Keratinocyte (primary cell): ENCODE measurements around the gene MFNG. TPM values are rescaled to one million over a fixed set of nuclear protein-coding genes. Genes with fewer than 3 reads are reported as not detected.

Source experiments
- DNase-seq: peaks from one replicate; pipeline ENCODE4 v3.0.0-alpha.2; 2011; ENCODE audit warnings: low read depth, missing footprints, low spot score
- FAIRE-seq: peaks from 2 replicates; lab custom pipeline; 2011; peaks lifted over from hg19 to GRCh38; lab: Jason Lieb, UNC
- H2AFZ ChIP-seq: 2 replicates; pipeline ENCODE4 v1.6.0; 2012; ENCODE audit warnings: low read length, control low read depth, inconsistent platforms; ENCODE audit not compliant: control insufficient read depth
- H3K27ac ChIP-seq: 2 replicates; pipeline ENCODE4 v1.5.1; 2011; ENCODE audit warnings: low read length; ENCODE audit not compliant: control insufficient read depth, insufficient read depth
- H3K27me3 ChIP-seq: 3 replicates; pipeline ENCODE4 v1.6.0; 2011; ENCODE audit warnings: low read length; ENCODE audit not compliant: control insufficient read depth, insufficient read depth; ENCODE audit errors: extremely low read depth
- H3K36me3 ChIP-seq, 2 experiments: 2 replicates in 1 of 2; 3 replicates in 1 of 2; pipeline ENCODE4 v1.5.1; 2011; ENCODE audit warnings: low read length in 2 of 2, mild to moderate bottlenecking in 1 of 2; ENCODE audit not compliant: control insufficient read depth in 2 of 2, insufficient read depth in 2 of 2; ENCODE audit errors: extremely low read depth in 1 of 2
- H3K4me1 ChIP-seq: 3 replicates; pipeline ENCODE4 v1.5.1; 2011; ENCODE audit warnings: low read length; ENCODE audit not compliant: control insufficient read depth, insufficient read depth; ENCODE audit errors: extremely low read depth
- H3K4me2 ChIP-seq: 3 replicates; pipeline ENCODE4 v1.6.0; 2011; ENCODE audit warnings: low read depth, low read length; ENCODE audit not compliant: control insufficient read depth, insufficient read depth; ENCODE audit errors: extremely low read depth
- H3K4me3 ChIP-seq, 3 experiments: fragments of 200-600 bp in 1 of 3; sonication (generic) in 1 of 3; 2 replicates in 2 of 3; 3 replicates in 1 of 3; pipeline ENCODE4 v1.5.1; 2011 to 2016; ENCODE audit warnings: low read length in 3 of 3, mild to moderate bottlenecking in 3 of 3, control low read depth in 2 of 3, inconsistent platforms in 1 of 3, low read depth in 1 of 3, mixed read lengths in 1 of 3, mixed run types in 1 of 3, moderate library complexity in 1 of 3; ENCODE audit not compliant: control insufficient read depth in 2 of 3, insufficient read depth in 2 of 3; ENCODE audit errors: extremely low read depth in 1 of 3
- H3K79me2 ChIP-seq: 2 replicates; pipeline ENCODE4 v1.6.0; 2012; ENCODE audit warnings: low read length; ENCODE audit not compliant: control insufficient read depth, insufficient read depth
- H3K9ac ChIP-seq: 3 replicates; pipeline ENCODE4 v1.6.0; 2011; ENCODE audit warnings: low read length; ENCODE audit not compliant: control insufficient read depth, insufficient read depth; ENCODE audit errors: extremely low read depth
- H3K9me1 ChIP-seq: 3 replicates; pipeline ENCODE4 v1.6.0; 2011; ENCODE audit warnings: low read length; ENCODE audit not compliant: control insufficient read depth, insufficient read depth; ENCODE audit errors: extremely low read depth
- H3K9me3 ChIP-seq: 2 replicates; pipeline ENCODE4 v1.5.1; 2012; ENCODE audit warnings: low read depth, low read length; ENCODE audit not compliant: control insufficient read depth
- H4K20me1 ChIP-seq: 3 replicates; pipeline ENCODE4 v1.6.0; 2011; ENCODE audit warnings: low read length; ENCODE audit not compliant: control insufficient read depth, insufficient read depth; ENCODE audit errors: extremely low read depth
- CTCF ChIP-seq, 3 experiments: IDR thresholded peaks in 1 of 3; conservative IDR thresholded peaks in 1 of 3; optimal IDR thresholded peaks in 1 of 3; 2 replicates in 2 of 3; 3 replicates in 1 of 3; pipeline versions ENCODE3 to v1.5.1; 2011; ENCODE audit warnings: low read length in 3 of 3, mild to moderate bottlenecking in 3 of 3, moderate library complexity in 2 of 3, control low read depth in 1 of 3, inconsistent platforms in 1 of 3; ENCODE audit not compliant: insufficient read depth in 2 of 3; ENCODE audit errors: extremely low read depth in 1 of 3
- EZH2 ChIP-seq: IDR thresholded peaks from one replicate; pipeline ENCODE4 v1.6.1; 2012; ENCODE audit warnings: inconsistent platforms, mild to moderate bottlenecking, low read length, moderate library complexity
- dilution Hi-C: fragments of 300-500 bp; cut with MboI; formaldehyde crosslinking; loops from one replicate; pipeline ENCODE4 v1.7.0; 2020; ENCODE audit warnings: low sequenced_read_pairs; ENCODE audit not compliant: extremely low pct_ligation_motif_present
- polyA plus RNA-seq, 5 experiments: library from polyadenylated mRNA; depleted of rRNA in 3 of 5; stranded (reverse) in 3 of 5; stranded (forward) in 1 of 5; unstranded in 1 of 5; fragments of >200 nt; gene quantifications; 1 replicate in 1 of 5; 2 replicates in 3 of 5; 3 replicates in 1 of 5; pipeline versions ENCODE4 v1.2.1 to v1.2.3, GENCODE V29; 2011 to 2012; ENCODE audit warnings: missing spikeins in 2 of 5, low read depth in 1 of 5, low replicate concordance in 1 of 5

The MFNG gene
- polyA plus RNA-seq, 1 donor (not counting 4 experiments of a cell fraction or from before 2014, with no cell fraction given): 5.9 TPM

DNA sequence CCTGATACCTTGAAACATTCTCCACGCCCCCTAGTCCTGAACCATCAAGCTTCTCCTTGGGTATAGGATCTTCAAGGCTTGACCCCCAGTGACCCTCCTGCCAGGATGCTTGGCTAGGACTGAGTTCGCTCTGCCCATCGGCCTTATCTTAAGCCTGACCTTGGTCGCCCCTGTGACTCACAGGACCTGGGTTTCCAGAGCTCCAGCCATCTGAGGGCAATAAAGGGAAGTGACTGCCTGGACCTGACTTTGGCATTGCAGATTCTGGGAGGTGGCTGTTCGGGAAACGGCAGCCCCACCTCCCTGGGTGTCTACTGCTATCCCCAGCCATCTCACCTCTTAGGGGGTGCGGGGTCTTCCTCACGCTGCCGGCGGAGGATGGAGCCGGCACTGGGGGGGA is 17.7 kb upstream of the MFNG start:
- TF ChIP-seq CTCF (optimal IDR thresholded peaks at IDR 0.05 in 1 of 3, IDR thresholded peaks at IDR 0.05 in 1 of 3, conservative IDR thresholded peaks at IDR 0.05 in 1 of 3; ENCODE audit: extremely low read depth in 1 of 3, insufficient read depth in 2 of 3, low read length in 3 of 3): no peak
- no peak for TF ChIP-seq EZH2
- dilution Hi-C loops: no loop called here
- Histone ChIP-seq H2AFZ (no peak overlapping the region), H3K4me2 (no peak overlapping the region), H3K27me3 (no peaks in the 10 kb centered on the region), H3K9ac (no peak overlapping the region), H3K36me3 (peaks cover 62 to 86% of the 10 kb centered on the region in 2 experiments), H3K9me1 (no peaks in the 10 kb centered on the region), H3K4me3 (no peak overlapping the region), H4K20me1 (peaks cover 25% of the 10 kb centered on the region), H3K9me3 (no peaks in the 10 kb centered on the region), H3K79me2 (peaks cover 91% of the 10 kb centered on the region), H3K4me1 (peaks cover 16% of the 10 kb centered on the region), H3K27ac (no peak overlapping the region)
- no peak for FAIRE-seq
- no peak for DNase-seq

GRCh38 chr22:37503183-37503683 is 17.0 kb upstream of the MFNG start:
- Histone ChIP-seq H3K4me3 (no peak overlapping the region), H2AFZ (no peak overlapping the region), H4K20me1 (peaks cover 28% of the 10 kb centered on the region), H3K9me1 (no peaks in the 10 kb centered on the region), H3K4me1 (peaks cover 19% of the 10 kb centered on the region), H3K79me2 (peaks cover 89% of the 10 kb centered on the region), H3K9me3 (no peaks in the 10 kb centered on the region), H3K27ac (no peak overlapping the region), H3K36me3 (peaks cover 62 to 83% of the 10 kb centered on the region in 2 experiments), H3K9ac (no peak overlapping the region), H3K4me2 (no peak overlapping the region), H3K27me3 (no peaks in the 10 kb centered on the region)
- FAIRE-seq (no peak), DNase-seq (no peak)
- no peak for TF ChIP-seq EZH2
- no peak for TF ChIP-seq CTCF (optimal IDR thresholded peaks at IDR 0.05 in 1 of 3, IDR thresholded peaks at IDR 0.05 in 1 of 3, conservative IDR thresholded peaks at IDR 0.05 in 1 of 3; ENCODE audit: extremely low read depth in 1 of 3, insufficient read depth in 2 of 3, low read length in 3 of 3)
- dilution Hi-C loops: no loop called here
